Stimulated activated CD4-positive, alpha-beta T cell treated with anti-CD3 and anti-CD28 coated beads, TNF-alpha, amount 100 ng/mL, for 48 hours (primary cell): ENCODE data around the gene ZBTB5.
"Not testable (repeated sequence)": the region's sequence is repeated elsewhere in the genome, so short reads cannot be mapped to it uniquely, and the experiment has no call there.

ENCODE experiments used
- DNase-seq, 3 donors: peaks; one replicate each; pipeline ENCODE4 v3.0.0-alpha.2; 2020; ENCODE audit warnings: low read depth in 3 of 3

The ZBTB5 gene

DNA sequence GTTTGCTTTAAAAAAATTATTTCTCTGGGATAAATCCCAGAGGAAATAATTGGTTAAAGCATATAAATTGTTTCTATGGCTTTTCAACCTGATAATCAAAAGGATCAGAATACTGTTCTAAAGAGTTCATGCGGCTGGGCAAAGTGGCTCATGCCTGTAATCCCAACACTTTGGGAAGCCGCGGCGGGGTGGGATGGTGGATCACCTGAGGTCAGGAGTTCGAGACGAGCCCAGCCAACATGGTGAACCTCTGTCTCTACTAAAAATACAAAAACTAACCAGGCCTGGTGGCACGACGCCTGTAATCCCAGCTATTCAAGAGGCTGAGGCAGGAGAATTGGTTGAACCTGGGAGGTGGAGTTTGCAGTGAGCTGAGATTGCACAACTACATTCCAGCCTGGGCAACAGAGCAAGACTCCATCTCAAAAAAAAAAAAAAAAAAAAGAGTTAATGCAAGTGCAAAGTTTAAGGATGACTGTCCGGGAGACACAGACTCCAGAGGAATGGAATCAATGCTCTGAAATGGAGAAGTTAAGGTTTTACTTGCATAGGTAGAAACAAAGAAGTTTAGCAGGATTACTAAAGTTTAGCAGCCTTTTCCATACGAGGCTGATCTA lies 59.4 kb downstream of the ZBTB5 start:
- no peak for DNase-seq

DNA sequence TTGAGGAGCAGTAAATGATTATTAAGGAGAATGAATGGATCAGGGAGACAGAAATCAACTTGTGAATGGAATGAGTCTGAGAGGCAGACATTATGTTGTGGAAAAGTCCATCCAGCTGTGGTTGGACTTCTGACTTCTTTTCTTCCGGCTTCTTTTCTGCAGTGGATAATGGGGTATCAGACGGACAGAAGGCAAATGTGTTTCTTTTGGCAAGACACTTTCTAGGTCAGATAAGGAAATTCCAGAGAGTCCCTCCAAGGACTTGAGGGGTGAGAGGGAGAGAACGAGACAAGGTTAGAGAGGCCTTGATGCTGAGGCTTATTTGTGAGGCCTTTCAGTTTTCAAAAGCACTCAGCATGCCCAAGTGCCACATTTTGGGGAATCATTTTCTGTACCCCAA lies 59.9 kb downstream of the ZBTB5 start:
- DNase-seq: no peak

DNA sequence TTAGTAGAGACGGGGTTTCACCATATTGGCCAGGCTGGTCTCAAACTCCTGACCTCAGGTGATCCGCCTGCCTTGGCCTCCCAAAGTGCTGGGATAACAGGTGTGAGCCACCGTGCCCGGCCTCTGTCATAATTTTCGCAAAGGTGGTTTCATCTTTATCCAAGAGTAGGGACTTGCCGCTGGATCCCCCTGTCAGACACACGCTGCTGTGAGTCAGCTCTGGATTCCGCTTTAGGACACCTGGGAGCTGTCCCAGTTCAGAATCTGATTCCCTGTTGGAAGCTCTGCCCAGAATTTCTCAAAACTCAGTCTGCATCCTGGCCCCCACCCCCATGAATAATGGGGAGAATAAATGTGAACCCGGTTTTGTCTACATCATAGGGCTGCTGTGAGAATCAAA lies 60.7 kb downstream of the ZBTB5 start:
- DNase-seq: no peak

DNA sequence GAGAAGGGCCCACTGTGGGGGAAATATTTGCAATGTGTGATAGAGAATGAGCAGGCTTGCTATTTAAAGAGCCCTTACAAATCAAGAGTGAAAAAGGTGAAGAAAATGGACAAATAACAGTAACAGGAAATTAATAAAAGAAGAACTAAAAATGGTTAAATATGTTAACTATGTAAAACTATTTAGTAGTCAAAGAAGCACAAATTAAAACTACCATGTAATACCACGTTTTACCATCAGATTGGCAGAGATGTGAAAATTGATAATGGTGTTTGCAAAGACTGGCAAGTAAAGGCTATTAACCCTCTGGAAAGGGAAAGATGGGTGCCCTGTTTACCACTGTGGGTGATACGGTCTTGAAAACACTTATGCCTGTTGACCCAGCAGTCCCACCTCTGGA lies 65.9 kb downstream of the ZBTB5 start:
- DNase-seq: no peak

DNA sequence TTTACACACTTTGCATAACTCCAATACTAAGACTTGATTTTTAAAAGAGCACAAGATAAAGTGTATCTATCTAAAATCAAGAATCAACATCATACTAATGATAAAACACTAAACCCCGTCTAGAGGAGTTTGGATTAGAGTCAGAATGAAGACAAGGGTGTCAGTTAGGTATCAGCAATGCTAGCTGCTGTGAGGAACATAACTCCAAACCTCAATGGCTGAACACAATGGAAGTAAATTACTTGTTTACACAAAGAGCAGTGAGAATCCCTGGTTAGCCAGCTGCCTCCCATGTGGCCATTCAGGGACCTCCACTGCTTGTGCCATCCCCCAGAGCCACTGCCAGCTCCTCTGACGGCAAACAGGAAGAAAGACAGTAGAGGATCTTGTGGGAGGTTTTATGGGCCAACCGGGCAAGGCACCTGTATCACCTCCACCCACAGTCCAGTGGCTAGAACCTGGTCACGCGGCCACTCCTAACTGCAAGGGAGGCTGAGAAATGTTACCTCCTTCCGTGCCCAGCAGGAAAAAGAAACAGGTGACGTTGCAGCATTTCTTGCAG lies 66.7 kb downstream of the ZBTB5 start:
- DNase-seq: no peak

DNA sequence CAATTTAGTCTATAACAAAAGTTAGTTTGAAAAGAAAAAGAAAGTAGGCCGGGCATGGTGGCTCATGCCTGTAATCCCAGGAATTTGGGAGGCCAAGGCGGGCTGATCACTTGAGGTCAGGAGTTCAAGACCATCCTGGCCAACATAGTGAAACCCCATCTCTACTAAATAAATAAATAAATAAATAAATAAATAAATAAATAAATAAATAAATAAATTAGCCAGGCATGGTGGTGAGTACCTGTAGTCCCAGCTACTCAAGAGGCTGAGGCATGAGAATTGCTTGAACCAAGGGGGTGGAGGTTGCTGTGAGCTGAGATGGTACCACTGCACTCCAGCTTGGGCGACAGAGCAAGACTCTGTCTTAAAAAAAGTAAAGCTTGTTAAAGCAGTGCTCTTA lies 67.3 kb downstream of the ZBTB5 start:
- not testable (repeated sequence) for DNase-seq

DNA sequence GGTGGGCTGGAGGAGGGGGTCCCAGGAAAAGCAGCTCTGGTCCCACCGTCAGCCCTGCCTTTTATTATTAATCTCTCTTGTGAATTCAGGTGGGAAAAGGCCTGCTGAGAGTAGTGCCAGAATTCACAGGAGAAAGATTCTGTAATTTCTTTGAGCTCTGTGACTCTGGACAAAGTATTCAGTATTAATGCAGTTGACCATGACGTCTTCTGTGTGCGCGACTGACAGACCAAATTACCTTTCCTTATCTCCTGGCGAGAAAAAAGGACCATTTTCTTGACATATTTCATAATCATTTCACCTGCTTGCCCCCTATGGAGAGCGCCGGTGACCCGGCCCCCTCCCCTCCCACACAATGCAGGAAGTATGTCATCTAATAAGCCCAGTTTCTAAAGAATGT lies 69.6 kb downstream of the ZBTB5 start:
- DNase-seq: no peak

DNA sequence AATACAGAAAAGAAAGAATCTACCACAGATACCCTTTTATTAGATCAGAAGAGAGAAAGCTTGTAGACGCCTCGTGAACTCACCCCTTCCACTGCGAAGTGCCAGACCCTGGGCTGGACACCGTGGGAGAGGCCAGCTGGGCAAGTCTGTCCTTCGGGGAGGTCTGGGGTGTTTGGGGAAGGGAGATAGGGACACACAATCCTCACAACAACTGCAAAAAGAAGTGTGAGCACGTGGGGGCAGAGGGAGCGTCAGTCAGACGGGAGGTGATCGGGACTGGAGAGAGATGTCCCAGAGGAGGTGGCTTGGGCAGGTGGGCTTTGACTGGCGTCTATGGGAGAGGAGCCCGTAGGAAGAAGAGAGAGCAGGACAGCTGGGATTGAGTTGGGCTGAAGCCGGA lies 70.0 kb downstream of the ZBTB5 start:
- no peak for DNase-seq

DNA sequence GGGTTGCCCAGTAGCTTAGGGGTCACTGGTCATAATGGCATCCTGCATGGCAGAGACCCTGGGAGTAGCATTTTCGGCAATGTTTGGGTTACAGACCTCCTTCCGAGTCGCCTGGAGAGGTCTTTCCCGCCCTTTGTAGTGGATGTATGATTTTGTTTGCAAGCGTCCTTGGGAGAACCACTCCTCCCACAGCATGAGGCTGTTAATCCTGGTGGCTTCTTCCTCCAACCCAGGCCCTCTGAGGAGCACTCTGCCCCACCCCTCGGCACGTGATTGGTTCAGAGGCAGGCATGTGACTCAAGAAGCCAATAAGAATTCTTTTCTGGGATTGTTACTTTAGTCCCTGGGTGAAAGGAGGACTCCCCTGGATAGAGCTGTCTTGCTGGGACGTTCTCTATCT lies 73.0 kb downstream of the ZBTB5 start:
- DNase-seq: no peak

DNA sequence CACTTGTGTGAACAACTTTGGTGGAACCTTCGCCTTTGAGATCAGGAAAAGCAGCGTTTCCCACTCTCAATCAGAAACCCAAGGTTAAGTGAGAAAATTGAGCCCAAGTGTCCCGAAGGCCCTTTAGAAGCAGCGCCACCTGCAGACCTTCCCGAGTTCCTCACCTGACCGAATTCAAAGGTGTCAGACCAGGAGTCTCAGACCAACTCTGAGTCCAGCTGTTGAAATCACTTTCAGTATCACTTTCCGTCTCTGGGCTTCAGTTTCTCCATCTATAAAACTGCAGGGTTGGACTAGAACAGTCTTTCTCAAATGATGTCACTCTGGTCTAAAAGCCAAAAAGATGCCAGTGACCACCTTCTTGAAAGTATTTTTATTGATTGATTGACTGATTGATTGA lies 74.5 kb downstream of the ZBTB5 start:
- no peak for DNase-seq
